B cell (primary cell): ENCODE measurements around the gene CPN1. TPM values are rescaled to one million over a fixed set of nuclear protein-coding genes. Genes with fewer than 3 reads are reported as not detected.

Experiments used
- ATAC-seq: fragments of 200-7000 bp; cut with Tn5 transposase; one replicate; pipeline ENCODE4 v1.10.0; 2021; ENCODE audit warnings: low read depth, mild to moderate bottlenecking, moderate number of reproducible peaks, moderate library complexity
- CTCF ChIA-PET: fragments of 350-600 bp; sonication (Branson Sonifier 250); formaldehyde crosslinking; loops from one replicate; lab custom pipeline; 2021; ENCODE audit warnings: antibody characterized with exemption, inconsistent platforms; lab: Charles Lee
- POLR2A ChIA-PET: fragments of 350-600 bp; sonication (Branson Sonifier 250); formaldehyde crosslinking; loops from one replicate; lab custom pipeline; 2021; ENCODE audit warnings: antibody characterized with exemption; lab: Charles Lee
- DNase-seq: peaks from one replicate; pipeline ENCODE4 v3.0.0; 2013
- H2AFZ ChIP-seq: 2 replicates; pipeline ENCODE4 v1.6.1; 2012; ENCODE audit warnings: mild to moderate bottlenecking, low read depth, low read length; ENCODE audit not compliant: insufficient read depth, poor library complexity, severe bottlenecking
- H3K27ac ChIP-seq, 2 donors: 1 replicate in 1 of 2; 2 replicates in 1 of 2; pipeline ENCODE4 v1.5.1; 2012 to 2013; ENCODE audit warnings: low read length in 2 of 2, mild to moderate bottlenecking in 2 of 2, moderate library complexity in 1 of 2
- H3K27me3 ChIP-seq, 4 experiments: fragments of 200-600 bp in 1 of 4; sonication (generic) in 1 of 4; replicated peaks in 1 of 4; 1 replicate in 2 of 4; 2 replicates in 2 of 4; pipeline versions ENCODE4 v1.6.1 to v1.7.0; 2013 to 2016; ENCODE audit warnings: low read length in 3 of 4, mild to moderate bottlenecking in 2 of 4, mixed read lengths in 1 of 4, moderate library complexity in 1 of 4; ENCODE audit not compliant: insufficient read depth in 4 of 4, control insufficient read depth in 3 of 4; ENCODE audit errors: control extremely low read depth in 1 of 4
- H3K36me3 ChIP-seq, 2 experiments: replicated peaks in 1 of 2; 1 replicate in 1 of 2; 2 replicates in 1 of 2; pipeline versions ENCODE4 v1.6.1 to v1.7.1; 2013; ENCODE audit warnings: low read length in 1 of 2; ENCODE audit not compliant: insufficient read depth in 2 of 2, control insufficient read depth in 1 of 2; ENCODE audit errors: control extremely low read depth in 1 of 2, extremely low read depth in 1 of 2
- H3K4me1 ChIP-seq, 2 donors: fragments of 200-600 bp in 1 of 2; sonication (generic) in 1 of 2; 1 replicate in 1 of 2; 2 replicates in 1 of 2; pipeline versions ENCODE4 v1.5.1 to v1.6.1; 2013 to 2017; ENCODE audit warnings: low read length in 2 of 2; ENCODE audit not compliant: control insufficient read depth in 2 of 2, insufficient read depth in 2 of 2
- H3K4me2 ChIP-seq: replicated peaks from 2 replicates; pipeline ENCODE3; 2012; ENCODE audit warnings: mild to moderate bottlenecking, low read depth, low read length; ENCODE audit not compliant: poor library complexity, severe bottlenecking
- H3K4me3 ChIP-seq, 5 experiments: fragments of 200-600 bp in 1 of 5; sonication (generic) in 1 of 5; 1 replicate in 3 of 5; 2 replicates in 2 of 5; pipeline versions ENCODE4 v1.5.1 to v1.7.0; 2011 to 2016; ENCODE audit warnings: low read length in 4 of 5, mild to moderate bottlenecking in 4 of 5, low read depth in 2 of 5, control low read depth in 1 of 5, moderate library complexity in 1 of 5; ENCODE audit not compliant: insufficient read depth in 1 of 5; ENCODE audit errors: control extremely low read depth in 1 of 5, extremely low read depth in 1 of 5
- H3K79me2 ChIP-seq: fragments of 200-600 bp; sonication (generic); one replicate; pipeline ENCODE4 v1.6.0; 2016; ENCODE audit warnings: low read length; ENCODE audit not compliant: control insufficient read depth, insufficient read depth
- H3K9ac ChIP-seq: fragments of 200-600 bp; sonication (generic); 2 replicates; pipeline ENCODE4 v1.6.1; 2017; ENCODE audit warnings: mild to moderate bottlenecking, low read length, moderate library complexity
- H3K9me3 ChIP-seq, 3 donors: one replicate each; pipeline versions ENCODE4 v1.6.1 to v1.7.1; 2013; ENCODE audit warnings: low read length in 2 of 3; ENCODE audit not compliant: control insufficient read depth in 2 of 3, insufficient read depth in 1 of 3; ENCODE audit errors: control extremely low read depth in 1 of 3
- H4K20me1 ChIP-seq: 2 replicates; pipeline ENCODE4 v1.6.0; 2012; ENCODE audit warnings: mild to moderate bottlenecking, low read length; ENCODE audit not compliant: insufficient read depth, control insufficient read depth, poor library complexity, severe bottlenecking
- H3K27ac Mint-ChIP-seq: one replicate; pipeline ENCODE4 v1.8.0; 2021; ENCODE audit warnings: mixed read lengths
- H3K27me3 Mint-ChIP-seq: one replicate; pipeline ENCODE4 v1.8.0; 2021; ENCODE audit warnings: mixed read lengths
- H3K4me1 Mint-ChIP-seq: one replicate; pipeline ENCODE4 v1.8.0; 2021; ENCODE audit warnings: mixed read lengths
- H3K4me3 Mint-ChIP-seq: one replicate; pipeline ENCODE4 v1.8.0; 2021; ENCODE audit warnings: mixed read lengths
- H3K9me3 Mint-ChIP-seq: one replicate; pipeline ENCODE4 v1.8.0; 2022; ENCODE audit warnings: mixed read lengths; ENCODE audit not compliant: insufficient read depth
- CTCF ChIP-seq: fragments of 200-600 bp; IDR thresholded peaks from one replicate; pipeline ENCODE4 v1.8.0; 2022; ENCODE audit warnings: antibody characterized with exemption, mild to moderate bottlenecking
- EZH2 ChIP-seq: IDR thresholded peaks from 2 replicates; pipeline ENCODE4 v1.6.1; 2012; ENCODE audit warnings: borderline replicate concordance, low read depth, mild to moderate bottlenecking, moderate library complexity, low read length; ENCODE audit not compliant: insufficient read depth, poor library complexity, severe bottlenecking
- WGBS: methylation state at CpG from one replicate; pipeline ENCODE4 v1.1.5; 2013; ENCODE audit warnings: missing lambda C conversion rate; ENCODE audit not compliant: insufficient coverage; 5-methylcytosine and 5-hydroxymethylcytosine counted together
- intact Hi-C: fragments of 100-400 bp; cut with micrococcal nuclease; formaldehyde crosslinking; loops from one replicate; pipeline ENCODE4 v1.10.0; 2022
- polyA plus RNA-seq: library from polyadenylated mRNA; depleted of rRNA; stranded (reverse); fragments of >200 nt; gene quantifications from 2 replicates; pipeline ENCODE4 v1.2.3, GENCODE V29; 2012
- total RNA-seq, 2 donors: library from RNA; stranded (reverse); fragments of 120-200 nt in 1 of 2; gene quantifications; 1 replicate in 1 of 2; 2 replicates in 1 of 2; pipeline versions ENCODE4 v1.2.3 to v1.2.4, GENCODE V29; 2013 to 2022

CPN1 gene
- total and polyA plus RNA-seq, 2 donors (not counting 1 experiment from before 2014, with no cell fraction given): not detected

GRCh38 chr10:100036850-100037249 is 44.8 kb downstream of the CPN1 start:
- intact Hi-C loops: no loop called here
- ATAC-seq: no peak
- Histone ChIP-seq H3K79me2 (no peaks in the 10 kb centered on the region), H2AFZ (no peak overlapping the region), H3K4me2 (no peak overlapping the region), H3K4me1 (peaks cover 0 to 4% of the 10 kb centered on the region in 2 donors), H3K4me3 (no peak overlapping the region), H3K9ac (no peak overlapping the region), H3K27ac (no peak overlapping the region), H3K36me3 (no peaks in the 10 kb centered on the region), H3K27me3 (no peaks in the 10 kb centered on the region), H4K20me1 (no peaks in the 10 kb centered on the region), H3K9me3 (no peaks in the 10 kb centered on the region)
- Mint-ChIP-seq H3K4me3 (no peak overlapping the region), H3K27me3 (peaks cover 16% of the 10 kb centered on the region), H3K27ac (no peak overlapping the region), H3K9me3 (no peaks in the 10 kb centered on the region), H3K4me1 (peaks cover 2% of the 10 kb centered on the region)
- ChIA-PET POLR2A (no interaction called here), CTCF (interaction anchor here (1.1 to 18.9 kb wide), 2 partner anchors 118 to 187 kb away, joined by 4 to 525 read pairs; no protein-coding TSS in a partner anchor)
- 98% methylated on average over 5 of the region's 7 CpGs for WGBS
- no peak for DNase-seq
- TF ChIP-seq EZH2 (no peak), CTCF (no peak)

- Histone ChIP-seq H3K36me3 (no peaks in the 10 kb centered on the region), H3K9ac (no peak overlapping the region), H3K27ac (no peak overlapping the region), H4K20me1 (no peaks in the 10 kb centered on the region), H3K9me3 (peaks cover 0 to 4% (median 0%) of the 10 kb centered on the region in 3 donors), H3K4me1 (peaks cover 0 to 4% of the 10 kb centered on the region in 2 donors), H3K4me3 (no peak overlapping the region), H3K27me3 (no peaks in the 10 kb centered on the region), H3K79me2 (no peaks in the 10 kb centered on the region), H2AFZ (no peak overlapping the region), H3K4me2 (no peak overlapping the region)
- ChIA-PET CTCF (interaction anchor here (0.7 to 2.5 kb wide), 4 partner anchors 12 to 188 kb away, joined by 3 to 17 read pairs (median 4); no protein-coding TSS in a partner anchor), POLR2A (no interaction called here)
- ATAC-seq (no peak), DNase-seq (no peak)
- H3K9me3 Mint-ChIP-seq: no peaks in the 10 kb centered on the region
- H3K27ac Mint-ChIP-seq: no peak overlapping the region
- H3K4me1 Mint-ChIP-seq: peaks cover 2% of the 10 kb centered on the region
- no peak overlapping the region for H3K4me3 Mint-ChIP-seq
- peaks cover 15% of the 10 kb centered on the region for H3K27me3 Mint-ChIP-seq
- intact Hi-C loops: no loop called here
- no peak for TF ChIP-seq EZH2
- TF ChIP-seq CTCF: no peak
- no CpG with 5 or more reads among the region's 1 CpG for WGBS
These were observed 47.8 kb downstream of the CPN1 start for GRCh38 chr10:100033766-100034418.
